ENCODE results near the gene CPXM1.
A peak's percentile ranks its signal among the peaks of the same experiment; 100 is the strongest.

CPXM1 gene

GRCh38 chr20:2798814-2799213, 1.6 kb downstream of the CPXM1 start:
- DNase-seq (ENCODE audit: low spot score) = peak; percentile 59
- TF ChIP-seq, protein P1, sequence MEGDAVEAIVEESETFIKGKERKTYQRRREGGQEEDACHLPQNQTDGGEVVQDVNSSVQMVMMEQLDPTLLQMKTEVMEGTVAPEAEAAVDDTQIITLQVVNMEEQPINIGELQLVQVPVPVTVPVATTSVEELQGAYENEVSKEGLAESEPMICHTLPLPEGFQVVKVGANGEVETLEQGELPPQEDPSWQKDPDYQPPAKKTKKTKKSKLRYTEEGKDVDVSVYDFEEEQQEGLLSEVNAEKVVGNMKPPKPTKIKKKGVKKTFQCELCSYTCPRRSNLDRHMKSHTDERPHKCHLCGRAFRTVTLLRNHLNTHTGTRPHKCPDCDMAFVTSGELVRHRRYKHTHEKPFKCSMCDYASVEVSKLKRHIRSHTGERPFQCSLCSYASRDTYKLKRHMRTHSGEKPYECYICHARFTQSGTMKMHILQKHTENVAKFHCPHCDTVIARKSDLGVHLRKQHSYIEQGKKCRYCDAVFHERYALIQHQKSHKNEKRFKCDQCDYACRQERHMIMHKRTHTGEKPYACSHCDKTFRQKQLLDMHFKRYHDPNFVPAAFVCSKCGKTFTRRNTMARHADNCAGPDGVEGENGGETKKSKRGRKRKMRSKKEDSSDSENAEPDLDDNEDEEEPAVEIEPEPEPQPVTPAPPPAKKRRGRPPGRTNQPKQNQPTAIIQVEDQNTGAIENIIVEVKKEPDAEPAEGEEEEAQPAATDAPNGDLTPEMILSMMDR (IDR thresholded peaks at IDR 0.05; ENCODE audit: extremely low read depth, missing control alignments) = no peak

- no peak for DNase-seq (ENCODE audit: low spot score)
- TF ChIP-seq, protein P1 (IDR thresholded peaks at IDR 0.05; ENCODE audit: extremely low read depth, missing control alignments) = no peak
Measured at GRCh38 chr20:2798095-2798805, 2.2 kb downstream of the CPXM1 start.

DNA sequence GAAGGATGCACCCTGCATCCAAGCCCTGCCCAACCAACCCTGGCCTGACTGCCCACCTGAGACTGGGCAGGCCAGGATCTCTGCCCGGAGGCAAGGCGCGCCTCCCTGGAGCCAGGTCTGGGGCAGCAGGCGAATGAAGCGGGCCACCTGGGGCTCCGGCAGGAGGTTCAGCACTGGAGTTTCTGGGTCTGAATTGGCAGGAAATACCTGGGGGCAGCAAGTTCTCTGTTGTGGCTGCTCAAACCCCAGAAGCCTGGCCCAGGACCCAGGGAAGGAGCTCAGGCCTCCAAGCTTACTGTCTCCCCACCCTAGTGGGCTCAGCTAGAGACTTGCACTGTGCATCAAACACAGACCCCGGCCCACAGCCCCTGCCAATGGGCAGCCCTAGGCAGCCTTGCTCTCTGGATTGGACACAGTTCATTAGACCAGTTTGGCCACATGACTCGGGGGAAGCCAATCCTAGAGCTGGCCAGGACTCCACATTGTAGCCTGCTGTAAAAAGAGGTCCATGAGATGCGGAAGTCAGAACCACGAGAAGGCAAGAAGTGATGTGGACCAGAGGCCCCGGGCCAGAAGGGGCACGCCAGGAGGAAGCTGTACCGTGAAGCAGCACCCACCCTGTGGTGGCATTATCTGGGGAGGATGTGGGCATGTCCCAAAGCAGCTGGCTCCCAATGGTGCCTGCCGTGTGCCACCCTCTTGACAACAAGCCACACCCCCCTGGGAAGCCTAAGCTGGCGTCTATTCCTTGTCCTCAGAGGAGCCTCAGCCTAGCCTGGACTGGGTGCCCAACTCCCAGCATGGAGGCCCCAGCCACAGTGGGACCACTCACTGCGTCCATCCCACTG, 3.1 kb downstream of the CPXM1 start:
- no peak for DNase-seq (ENCODE audit: low spot score)
- TF ChIP-seq, protein P1 (IDR thresholded peaks at IDR 0.05; ENCODE audit: extremely low read depth, missing control alignments) = no peak

- no peak for DNase-seq (ENCODE audit: low spot score)
- TF ChIP-seq, protein P1 (IDR thresholded peaks at IDR 0.05; ENCODE audit: extremely low read depth, missing control alignments) = no peak
Measured at GRCh38 chr20:2796011-2796660, 4.3 kb downstream of the CPXM1 start.

GRCh38 chr20:2795451-2795850, 5.0 kb downstream of the CPXM1 start:
- no peak for DNase-seq (ENCODE audit: low spot score)
- TF ChIP-seq, protein P1 (IDR thresholded peaks at IDR 0.05; ENCODE audit: extremely low read depth, missing control alignments) = no peak

DNA sequence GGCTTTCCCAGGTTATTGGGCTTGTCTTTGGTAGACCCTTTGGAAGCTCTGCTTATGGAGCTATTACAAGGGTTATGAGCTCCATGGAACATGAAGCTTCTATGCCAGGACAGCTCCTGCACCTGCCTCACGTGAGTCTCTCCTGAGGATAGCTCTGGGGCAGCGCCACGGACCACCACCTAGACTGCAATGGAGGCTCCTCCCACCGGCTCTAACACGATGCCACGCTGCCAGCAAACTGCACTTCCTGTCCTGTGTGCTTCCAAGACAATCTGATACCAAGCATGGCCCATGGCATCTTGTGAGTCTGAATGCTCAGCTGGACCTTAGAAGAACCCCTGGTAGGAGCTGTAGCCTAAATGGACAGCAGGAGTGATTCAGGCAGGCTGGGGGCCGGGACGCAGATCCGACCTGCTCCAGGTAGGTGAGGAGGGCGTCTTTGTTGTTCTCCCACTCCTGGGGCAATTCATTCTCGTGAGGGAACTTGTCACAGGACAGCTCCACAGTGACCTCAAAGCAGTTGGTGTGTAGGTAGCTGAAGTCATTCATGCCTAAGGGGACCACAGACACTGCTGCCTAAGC, 5.5 kb downstream of the CPXM1 start:
- DNase-seq (ENCODE audit: low spot score) = no peak
- TF ChIP-seq, protein P1 (IDR thresholded peaks at IDR 0.05; ENCODE audit: extremely low read depth, missing control alignments) = no peak
